ENCODE measurements around the gene INPP4A. TPM values are rescaled to one million over a fixed set of nuclear protein-coding genes. Genes with fewer than 3 reads are reported as not detected.
"Not testable (repeated sequence)": the region's sequence is repeated elsewhere in the genome, so short reads cannot be mapped to it uniquely, and the experiment has no call there.

The INPP4A gene
- total RNA-seq: 40.2 and 45.0 TPM in 2 replicates

- Mint-ChIP-seq H3K4me3 (peak within 1 kb of the TSS; percentile 89), H3K27ac (peak within 1 kb of the TSS; percentile 91), H3K27me3 (no peaks in the 10 kb centered on the region), H3K9me3 (peaks cover 7% of the 10 kb centered on the region), H3K36me3 (ENCODE audit: low read depth) (peaks cover 14% of the 10 kb centered on the region), H3K4me1 (peaks cover 37% of the 10 kb centered on the region)
- peak; percentile 93 for DNase-seq
- intact Hi-C loops (cut with micrococcal nuclease): loop anchor here (1.0 to 10.0 kb wide), 4 partner anchors 20 to 780 kb away; partner anchors contain the start of genes ACTR1B, C2orf92, LIPT1 and TSGA10
These were observed at the start of gene INPP4A for GRCh38 chr2:98444436-98445176. Gene INPP4A (plus strand): TSS chr2:98444858. CDS start chr2:98520049, 75,191 bp downstream.

- Mint-ChIP-seq H3K4me3 (no peak overlapping the region), H3K9me3 (no peaks in the 10 kb centered on the region), H3K36me3 (ENCODE audit: low read depth) (no peaks in the 10 kb centered on the region), H3K27me3 (peaks cover 31% of the 10 kb centered on the region), H3K27ac (no peak overlapping the region), H3K4me1 (no peaks in the 10 kb centered on the region)
- DNase-seq: no peak
- intact Hi-C loops (cut with micrococcal nuclease): no loop called here
These were observed 48.7 kb upstream of the INPP4A start for GRCh38 chr2:98395977-98396376.

- Mint-ChIP-seq H3K27ac (no peak overlapping the region), H3K36me3 (ENCODE audit: low read depth) (no peaks in the 10 kb centered on the region), H3K4me1 (no peaks in the 10 kb centered on the region), H3K4me3 (no peak overlapping the region), H3K9me3 (no peaks in the 10 kb centered on the region), H3K27me3 (peaks cover 40% of the 10 kb centered on the region)
- intact Hi-C loops (cut with micrococcal nuclease): no loop called here
- no peak for DNase-seq
These were observed 47.8 kb upstream of the INPP4A start for GRCh38 chr2:98396745-98397355.

GRCh38 chr2:98399140-98399539 is 45.5 kb upstream of the INPP4A start:
- no peaks in the 10 kb centered on the region for H3K4me1 Mint-ChIP-seq
- peaks cover 55% of the 10 kb centered on the region for H3K27me3 Mint-ChIP-seq
- H3K4me3 Mint-ChIP-seq: no peak overlapping the region
- no peak overlapping the region for H3K27ac Mint-ChIP-seq
- DNase-seq: no peak
- H3K36me3 Mint-ChIP-seq (ENCODE audit: low read depth): no peaks in the 10 kb centered on the region
- intact Hi-C loops (cut with micrococcal nuclease): no loop called here
- no peaks in the 10 kb centered on the region for H3K9me3 Mint-ChIP-seq

- Mint-ChIP-seq H3K36me3 (ENCODE audit: low read depth) (no peaks in the 10 kb centered on the region), H3K27ac (no peak overlapping the region), H3K9me3 (no peaks in the 10 kb centered on the region), H3K4me3 (no peak overlapping the region), H3K4me1 (no peaks in the 10 kb centered on the region), H3K27me3 (peaks cover 49% of the 10 kb centered on the region)
- intact Hi-C loops (cut with micrococcal nuclease): no loop called here
- no peak for DNase-seq
These were observed 40.8 kb upstream of the INPP4A start for GRCh38 chr2:98403878-98404277.

- Mint-ChIP-seq H3K27ac (no peak overlapping the region), H3K9me3 (no peaks in the 10 kb centered on the region), H3K4me3 (no peak overlapping the region), H3K27me3 (peaks cover 42% of the 10 kb centered on the region), H3K36me3 (ENCODE audit: low read depth) (no peaks in the 10 kb centered on the region), H3K4me1 (no peaks in the 10 kb centered on the region)
- intact Hi-C loops (cut with micrococcal nuclease): no loop called here
- DNase-seq: no peak
These were observed 40.0 kb upstream of the INPP4A start for GRCh38 chr2:98404556-98405250.

GRCh38 chr2:98405301-98405700 is 39.4 kb upstream of the INPP4A start:
- no peak overlapping the region for H3K27ac Mint-ChIP-seq

GRCh38 chr2:98408155-98408554 is 36.5 kb upstream of the INPP4A start:
- DNase-seq: no peak
- H3K9me3 Mint-ChIP-seq: no peaks in the 10 kb centered on the region
- intact Hi-C loops (cut with micrococcal nuclease): no loop called here

More at GRCh38 chr2:98405301-98405700, 39.4 kb upstream of the INPP4A start:
- DNase-seq: no peak
- H3K4me1 Mint-ChIP-seq: no peaks in the 10 kb centered on the region
- H3K27me3 Mint-ChIP-seq: peaks cover 41% of the 10 kb centered on the region
- no peaks in the 10 kb centered on the region for H3K36me3 Mint-ChIP-seq (ENCODE audit: low read depth)
- intact Hi-C loops (cut with micrococcal nuclease): no loop called here
- H3K4me3 Mint-ChIP-seq: no peak overlapping the region
- H3K9me3 Mint-ChIP-seq: no peaks in the 10 kb centered on the region

GRCh38 chr2:98412751-98413458 is 31.8 kb upstream of the INPP4A start:
- H3K4me3 Mint-ChIP-seq: no peak overlapping the region
- DNase-seq: peak; percentile 92
- no peak overlapping the region for H3K27ac Mint-ChIP-seq
- H3K36me3 Mint-ChIP-seq (ENCODE audit: low read depth): no peaks in the 10 kb centered on the region
- H3K9me3 Mint-ChIP-seq: peaks cover 3% of the 10 kb centered on the region
- peaks cover 10% of the 10 kb centered on the region for H3K27me3 Mint-ChIP-seq
- intact Hi-C loops (cut with micrococcal nuclease): loop anchor here (1.0 to 2.0 kb wide), 6 partner anchors 96 to 422 kb away; no protein-coding TSS in a partner anchor
- peaks cover 10% of the 10 kb centered on the region for H3K4me1 Mint-ChIP-seq

More at GRCh38 chr2:98408155-98408554, 36.5 kb upstream of the INPP4A start:
- Mint-ChIP-seq H3K4me3 (no peak overlapping the region), H3K36me3 (ENCODE audit: low read depth) (no peaks in the 10 kb centered on the region), H3K27ac (no peak overlapping the region), H3K27me3 (peaks cover 20% of the 10 kb centered on the region), H3K4me1 (peaks cover 6% of the 10 kb centered on the region)

GRCh38 chr2:98414246-98414645 is 30.4 kb upstream of the INPP4A start:
- H3K4me3 Mint-ChIP-seq; H3K9me3 Mint-ChIP-seq; H3K36me3 Mint-ChIP-seq (ENCODE audit: low read depth); intact Hi-C loops (cut with micrococcal nuclease); H3K27me3 Mint-ChIP-seq; H3K27ac Mint-ChIP-seq: not testable (repeated sequence)
- H3K4me1 Mint-ChIP-seq: peaks cover 10% of the 10 kb centered on the region
- peak; percentile 51 for DNase-seq

GRCh38 chr2:98415719-98416248 is 28.9 kb upstream of the INPP4A start:
- peaks cover 10% of the 10 kb centered on the region for H3K4me1 Mint-ChIP-seq
- H3K27ac Mint-ChIP-seq; H3K4me3 Mint-ChIP-seq; H3K9me3 Mint-ChIP-seq; H3K36me3 Mint-ChIP-seq (ENCODE audit: low read depth); H3K27me3 Mint-ChIP-seq; intact Hi-C loops (cut with micrococcal nuclease): not testable (repeated sequence)
- DNase-seq: peak; percentile 37

- Mint-ChIP-seq H3K4me3 (no peak overlapping the region), H3K27me3 (peaks cover 3% of the 10 kb centered on the region), H3K36me3 (ENCODE audit: low read depth) (no peaks in the 10 kb centered on the region), H3K4me1 (peaks cover 10% of the 10 kb centered on the region), H3K27ac (no peak overlapping the region), H3K9me3 (peaks cover 8% of the 10 kb centered on the region)
- DNase-seq: peak; percentile 5
- intact Hi-C loops (cut with micrococcal nuclease): no loop called here
These were observed 28.1 kb upstream of the INPP4A start for GRCh38 chr2:98416383-98417159.

GRCh38 chr2:98419544-98419943 is 25.1 kb upstream of the INPP4A start:
- Mint-ChIP-seq H3K27me3 (no peaks in the 10 kb centered on the region), H3K36me3 (ENCODE audit: low read depth) (peaks cover 10% of the 10 kb centered on the region), H3K27ac (no peak overlapping the region), H3K9me3 (peaks cover 22% of the 10 kb centered on the region), H3K4me1 (peaks cover 4% of the 10 kb centered on the region), H3K4me3 (no peak overlapping the region)
- DNase-seq: no peak
- intact Hi-C loops (cut with micrococcal nuclease): no loop called here

Measured in activated CD4-positive, alpha-beta T cell treated with anti-CD3 and anti-CD28 coated beads, Interleukin-2, amount 10 ng/mL, durations not matched to agents 24 days and 14 days (primary cell).